Esophagus squamous epithelium (tissue), 5 donors: ENCODE measurements around the gene UPP2. TPM values are rescaled to one million over a fixed set of nuclear protein-coding genes. Genes with fewer than 3 reads are reported as not detected.

Source experiments
- DNase-seq: peaks from one replicate; lab custom pipeline; 2025; lab: John Stamatoyannopoulos, UW
- H3K27ac ChIP-seq, 4 donors: fragments of 200-600 bp; sonication (generic); one replicate each; pipeline ENCODE4 v1.5.1; 2016 to 2019; ENCODE audit warnings: mild to moderate bottlenecking in 1 of 4
- H3K27me3 ChIP-seq, 4 donors: fragments of 200-600 bp; sonication (generic); 1 replicate in 3 of 4; 2 replicates in 1 of 4; pipeline versions ENCODE4 v1.5.1 to v1.6.0; 2017 to 2021; ENCODE audit warnings: antibody characterized with exemption in 1 of 4
- H3K36me3 ChIP-seq, 3 donors: fragments of 200-600 bp; sonication (generic); one replicate each; pipeline ENCODE4 v1.5.1; 2016 to 2019
- H3K4me1 ChIP-seq, 3 donors: fragments of 200-600 bp; sonication (generic); one replicate each; pipeline ENCODE4 v1.5.1; 2017 to 2019
- H3K4me3 ChIP-seq, 4 donors: fragments of 200-600 bp; sonication (generic); 1 replicate in 3 of 4; 2 replicates in 1 of 4; pipeline ENCODE4 v1.5.1; 2016 to 2019; ENCODE audit warnings: mild to moderate bottlenecking in 2 of 4, moderate library complexity in 1 of 4
- H3K9me3 ChIP-seq, 3 donors: fragments of 200-600 bp; sonication (generic); one replicate each; pipeline ENCODE4 v1.5.1; 2016 to 2019
- CTCF ChIP-seq, 6 experiments: fragments of 450-650 bp in 4 of 6; fragments of 200-600 bp in 2 of 6; sonication (generic) in 2 of 6; IDR thresholded peaks; one replicate each; pipeline ENCODE4 v1.5.1; 2016 to 2019; ENCODE audit warnings: antibody characterized with exemption in 6 of 6, mild to moderate bottlenecking in 4 of 6, moderate library complexity in 4 of 6
- POLR2A ChIP-seq, 4 donors: fragments of 450-650 bp; IDR thresholded peaks; one replicate each; pipeline ENCODE4 v1.6.1; 2017; ENCODE audit warnings: antibody characterized with exemption in 4 of 4, mild to moderate bottlenecking in 4 of 4, moderate library complexity in 3 of 4
- WGBS, 2 donors: methylation state at CpG; one replicate each; pipeline ENCODE4 v1.1.5; 2018; 5-methylcytosine and 5-hydroxymethylcytosine counted together
- intact Hi-C: fragments of 100-400 bp; cut with DNase I; formaldehyde crosslinking; loops from one replicate; pipeline ENCODE4 v1.15.0; 2022
- total RNA-seq, 4 donors: library from RNA; depleted of rRNA; stranded (reverse); fragments of >200 nt; gene quantifications; one replicate each; pipeline ENCODE4 v1.1.0, GENCODE V29; 2016
- donor health status: DM: yes; HTN: yes; CAD: no.

UPP2 gene
- total RNA-seq, 4 donors from 2014 or later: not detected

GRCh38 chr2:158088093-158088492 lies 13.6 kb upstream of the UPP2 start:
- Histone ChIP-seq H3K27ac (no peak overlapping the region), H3K4me3 (no peak overlapping the region), H3K9me3 (peaks cover 0 to 6% (median 0%) of the 10 kb centered on the region in 3 donors), H3K36me3 (no peaks in the 10 kb centered on the region), H3K27me3 (no peaks in the 10 kb centered on the region), H3K4me1 (no peaks in the 10 kb centered on the region)
- intact Hi-C loops: no loop called here
- WGBS, 2 donors: 50 to 78% methylated on average over 3 of the region's 3 CpGs
- no peak for DNase-seq
- TF ChIP-seq CTCF (IDR thresholded peaks at IDR 0.05): no peak

DNA sequence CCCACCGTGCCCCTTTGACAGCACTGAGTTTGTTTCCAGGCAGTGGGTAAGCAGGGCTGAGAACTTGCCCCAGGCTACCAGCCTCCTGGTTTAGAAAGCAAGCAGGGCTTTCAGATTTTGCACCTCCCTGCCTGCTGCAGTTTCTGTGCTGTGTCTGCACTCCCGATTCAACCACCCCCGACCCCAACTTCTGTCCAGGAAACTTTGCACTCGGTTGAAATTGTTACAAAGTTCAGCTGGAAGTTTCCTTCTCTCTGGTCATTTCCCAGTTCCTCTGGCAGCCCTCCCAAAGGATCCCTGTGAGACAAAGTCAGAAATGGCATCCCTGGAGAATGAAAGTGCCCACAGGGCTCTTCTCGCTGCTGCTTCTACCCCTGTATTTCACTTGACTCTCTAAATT lies 12.4 kb upstream of the UPP2 start:
- Histone ChIP-seq H3K27ac (no peak overlapping the region), H3K9me3 (peaks cover 0 to 6% (median 0%) of the 10 kb centered on the region in 3 donors), H3K36me3 (no peaks in the 10 kb centered on the region), H3K4me1 (no peaks in the 10 kb centered on the region), H3K4me3 (no peak overlapping the region), H3K27me3 (no peaks in the 10 kb centered on the region)
- intact Hi-C loops: no loop called here
- no peak for DNase-seq
- TF ChIP-seq POLR2A (IDR thresholded peaks at IDR 0.05): no peak
- no peak for TF ChIP-seq CTCF (IDR thresholded peaks at IDR 0.05)
- WGBS, 2 donors: 86 to 87% methylated on average over 4 to 5 of the region's 5 CpGs

- Histone ChIP-seq H3K9me3 (peaks cover 0 to 6% (median 0%) of the 10 kb centered on the region in 3 donors), H3K27me3 (no peaks in the 10 kb centered on the region), H3K4me3 (no peak overlapping the region), H3K27ac (no peak overlapping the region), H3K36me3 (no peaks in the 10 kb centered on the region), H3K4me1 (no peaks in the 10 kb centered on the region)
- 26 to 47% methylated on average over 2 to 4 of the region's 4 CpGs for WGBS, 2 donors
- TF ChIP-seq POLR2A (IDR thresholded peaks at IDR 0.05): no peak
- intact Hi-C loops: no loop called here
- DNase-seq: no peak
Measured at GRCh38 chr2:158091647-158092046, 10.0 kb upstream of the UPP2 start.

- Histone ChIP-seq H3K27me3 (no peaks in the 10 kb centered on the region), H3K36me3 (no peaks in the 10 kb centered on the region), H3K9me3 (no peaks in the 10 kb centered on the region), H3K27ac (no peak overlapping the region), H3K4me1 (no peaks in the 10 kb centered on the region), H3K4me3 (no peak overlapping the region)
- no peak for DNase-seq
- no peak for TF ChIP-seq CTCF (IDR thresholded peaks at IDR 0.05)
- TF ChIP-seq POLR2A (IDR thresholded peaks at IDR 0.05): no peak
- 80% methylated on average over 2 of the region's 2 CpGs; no CpG with 5 or more reads in 1 of the 2 donors for WGBS, 2 donors
- intact Hi-C loops: no loop called here
Measured at GRCh38 chr2:158094487-158095092, 7.1 kb upstream of the UPP2 start.

DNA sequence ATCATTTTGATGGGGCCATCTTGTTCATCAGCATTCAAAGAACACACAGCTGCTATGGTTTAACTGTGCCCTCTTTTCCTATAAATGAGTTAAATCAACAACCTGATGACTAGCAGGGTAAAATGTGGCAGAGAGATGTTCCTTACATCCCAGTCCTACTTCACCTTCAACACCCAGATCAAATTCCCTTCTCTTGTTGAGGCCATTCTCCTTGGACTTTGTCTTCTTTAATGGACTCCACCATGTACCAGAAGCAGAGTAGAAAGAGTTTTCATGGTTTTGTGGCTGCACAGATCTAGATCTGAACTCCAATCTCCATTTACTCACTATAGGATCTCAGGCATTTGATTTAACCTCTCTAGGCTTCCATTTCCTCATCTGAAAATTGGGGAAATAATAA lies 6.4 kb upstream of the UPP2 start:
- no peaks in the 10 kb centered on the region for H3K27me3 ChIP-seq
- no peaks in the 10 kb centered on the region for H3K36me3 ChIP-seq
- no peak for DNase-seq
- intact Hi-C loops: no loop called here
- no peak overlapping the region for H3K4me3 ChIP-seq
- H3K4me1 ChIP-seq: no peaks in the 10 kb centered on the region
- H3K27ac ChIP-seq: no peak overlapping the region
- no peaks in the 10 kb centered on the region for H3K9me3 ChIP-seq
- no peak for TF ChIP-seq CTCF (IDR thresholded peaks at IDR 0.05)
- TF ChIP-seq POLR2A (IDR thresholded peaks at IDR 0.05): no peak

DNA sequence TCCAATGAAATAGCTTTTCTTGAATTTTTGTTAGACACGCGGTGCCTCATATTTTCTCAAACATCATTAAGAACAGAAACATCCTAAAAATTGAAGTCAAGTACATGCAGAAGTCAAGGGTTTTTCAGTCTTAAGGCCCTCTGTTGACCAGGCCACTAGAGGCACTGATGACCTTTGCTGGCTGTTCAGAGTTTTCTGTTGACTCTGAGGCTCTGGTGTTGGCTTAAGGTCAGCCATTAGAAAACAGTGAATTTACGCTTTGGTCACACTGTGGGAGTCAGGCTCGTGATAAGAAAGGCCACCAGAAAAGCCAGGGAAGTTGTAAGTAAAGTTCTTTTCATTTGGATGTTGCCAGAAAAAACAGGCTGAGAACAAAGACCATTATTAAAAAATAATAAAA lies 5.8 kb upstream of the UPP2 start:
- 87 to 94% methylated on average over 3 to 4 of the region's 4 CpGs for WGBS, 2 donors

More for the DNA sequence above, 5.8 kb upstream of the UPP2 start:
- no peaks in the 10 kb centered on the region for H3K4me1 ChIP-seq
- TF ChIP-seq CTCF (IDR thresholded peaks at IDR 0.05) (no peak), POLR2A (IDR thresholded peaks at IDR 0.05) (no peak)
- no peak overlapping the region for H3K27ac ChIP-seq
- DNase-seq: no peak
- no peaks in the 10 kb centered on the region for H3K36me3 ChIP-seq
- H3K4me3 ChIP-seq: no peak overlapping the region
- no peaks in the 10 kb centered on the region for H3K9me3 ChIP-seq
- intact Hi-C loops: no loop called here
- no peaks in the 10 kb centered on the region for H3K27me3 ChIP-seq
